HL-60 (cell line): ENCODE measurements around the gene LRRC8B.
A peak's percentile ranks its signal among the peaks of the same experiment; 100 is the strongest.

Source experiments
- DNase-seq, 2 experiments: peaks; one replicate each; pipeline ENCODE4 v3.0.0-alpha.2; 2010 to 2020; ENCODE audit warnings: low read depth in 1 of 2, low spot score in 1 of 2
- H3K27ac ChIP-seq: fragments of 250-450 bp; sonication (Bioruptor Pico); replicated peaks from 2 replicates; pipeline ENCODE4 v1.5.1; 2020; ENCODE audit warnings: mild to moderate bottlenecking, moderate library complexity
- H3K27me3 ChIP-seq: fragments of 250-450 bp; sonication (Bioruptor Pico); 2 replicates; pipeline ENCODE4 v1.5.1; 2021; ENCODE audit warnings: mild to moderate bottlenecking, moderate library complexity; ENCODE audit not compliant: insufficient read depth, poor library complexity, severe bottlenecking
- H3K4me3 ChIP-seq: replicated peaks from 2 replicates; pipeline ENCODE4 v1.5.1; 2011; ENCODE audit warnings: mild to moderate bottlenecking, control low read depth, low read length; ENCODE audit not compliant: insufficient read depth
- GABPA ChIP-seq: IDR thresholded peaks from 2 replicates; pipeline ENCODE4 v1.6.1; 2012; ENCODE audit warnings: low read depth
- POLR2AphosphoS5 ChIP-seq: IDR thresholded peaks from 2 replicates; pipeline ENCODE4 v1.6.1; 2012; ENCODE audit warnings: low read depth
- SPI1 ChIP-seq: IDR thresholded peaks from 2 replicates; pipeline ENCODE4 v1.6.1; 2012; ENCODE audit warnings: low read depth, mild to moderate bottlenecking, borderline replicate concordance
- TF ChIP-seq, protein P1 (sequence below): IDR thresholded peaks from one replicate; pipeline ENCODE4 v1.5.1; 2011; ENCODE audit warnings: low read length, control low read depth, inconsistent platforms; ENCODE audit not compliant: insufficient read depth
- TF ChIP-seq, protein P2 (sequence below): IDR thresholded peaks from 2 replicates; pipeline ENCODE4 v1.6.1; 2012; ENCODE audit warnings: low read depth; ENCODE audit not compliant: insufficient replicate concordance

LRRC8B gene

GRCh38 chr1:89632657-89633247 is 108.1 kb downstream of the LRRC8B start, which contains the start of gene LRRC8C:
TSS of gene LRRC8C (plus strand) at chr1:89633120. CDS start at chr1:89686474, 53,354 bp downstream.
- H3K27ac ChIP-seq: peak within 1 kb of the TSS; percentile 74

DNA sequence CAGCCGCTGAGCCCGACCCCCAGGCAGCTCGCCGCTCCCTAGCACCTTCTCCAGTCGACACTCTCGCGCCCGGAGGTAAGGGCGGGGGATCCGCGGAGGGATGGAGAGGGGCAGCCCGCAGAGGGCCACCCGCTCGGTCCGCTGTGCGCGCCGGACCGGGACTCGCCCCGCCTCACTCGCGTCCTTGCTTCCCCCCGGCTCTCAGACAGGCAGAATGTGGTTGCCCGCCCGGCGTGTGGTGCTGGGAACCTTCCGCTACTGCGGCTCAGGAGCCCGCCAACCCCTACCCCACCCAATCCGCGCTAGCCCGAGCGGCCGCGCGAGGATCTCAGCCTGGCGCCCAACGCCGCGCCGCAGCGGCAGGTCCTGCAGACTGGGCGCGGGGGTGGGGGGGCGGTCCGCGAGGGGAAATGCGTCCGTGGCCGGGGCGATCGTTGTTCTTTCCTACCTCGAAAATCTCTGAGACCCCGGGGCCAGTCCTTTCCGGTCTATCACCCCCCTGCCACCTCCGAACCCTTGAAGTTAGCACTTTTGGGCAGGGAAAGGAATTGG is 108.7 kb downstream of the LRRC8B start:
- TF ChIP-seq, protein P1, sequence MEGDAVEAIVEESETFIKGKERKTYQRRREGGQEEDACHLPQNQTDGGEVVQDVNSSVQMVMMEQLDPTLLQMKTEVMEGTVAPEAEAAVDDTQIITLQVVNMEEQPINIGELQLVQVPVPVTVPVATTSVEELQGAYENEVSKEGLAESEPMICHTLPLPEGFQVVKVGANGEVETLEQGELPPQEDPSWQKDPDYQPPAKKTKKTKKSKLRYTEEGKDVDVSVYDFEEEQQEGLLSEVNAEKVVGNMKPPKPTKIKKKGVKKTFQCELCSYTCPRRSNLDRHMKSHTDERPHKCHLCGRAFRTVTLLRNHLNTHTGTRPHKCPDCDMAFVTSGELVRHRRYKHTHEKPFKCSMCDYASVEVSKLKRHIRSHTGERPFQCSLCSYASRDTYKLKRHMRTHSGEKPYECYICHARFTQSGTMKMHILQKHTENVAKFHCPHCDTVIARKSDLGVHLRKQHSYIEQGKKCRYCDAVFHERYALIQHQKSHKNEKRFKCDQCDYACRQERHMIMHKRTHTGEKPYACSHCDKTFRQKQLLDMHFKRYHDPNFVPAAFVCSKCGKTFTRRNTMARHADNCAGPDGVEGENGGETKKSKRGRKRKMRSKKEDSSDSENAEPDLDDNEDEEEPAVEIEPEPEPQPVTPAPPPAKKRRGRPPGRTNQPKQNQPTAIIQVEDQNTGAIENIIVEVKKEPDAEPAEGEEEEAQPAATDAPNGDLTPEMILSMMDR: no peak
- TF ChIP-seq GABPA (no peak), POLR2AphosphoS5 (peak; percentile 61), SPI1 (no peak)
- TF ChIP-seq, protein P2, sequence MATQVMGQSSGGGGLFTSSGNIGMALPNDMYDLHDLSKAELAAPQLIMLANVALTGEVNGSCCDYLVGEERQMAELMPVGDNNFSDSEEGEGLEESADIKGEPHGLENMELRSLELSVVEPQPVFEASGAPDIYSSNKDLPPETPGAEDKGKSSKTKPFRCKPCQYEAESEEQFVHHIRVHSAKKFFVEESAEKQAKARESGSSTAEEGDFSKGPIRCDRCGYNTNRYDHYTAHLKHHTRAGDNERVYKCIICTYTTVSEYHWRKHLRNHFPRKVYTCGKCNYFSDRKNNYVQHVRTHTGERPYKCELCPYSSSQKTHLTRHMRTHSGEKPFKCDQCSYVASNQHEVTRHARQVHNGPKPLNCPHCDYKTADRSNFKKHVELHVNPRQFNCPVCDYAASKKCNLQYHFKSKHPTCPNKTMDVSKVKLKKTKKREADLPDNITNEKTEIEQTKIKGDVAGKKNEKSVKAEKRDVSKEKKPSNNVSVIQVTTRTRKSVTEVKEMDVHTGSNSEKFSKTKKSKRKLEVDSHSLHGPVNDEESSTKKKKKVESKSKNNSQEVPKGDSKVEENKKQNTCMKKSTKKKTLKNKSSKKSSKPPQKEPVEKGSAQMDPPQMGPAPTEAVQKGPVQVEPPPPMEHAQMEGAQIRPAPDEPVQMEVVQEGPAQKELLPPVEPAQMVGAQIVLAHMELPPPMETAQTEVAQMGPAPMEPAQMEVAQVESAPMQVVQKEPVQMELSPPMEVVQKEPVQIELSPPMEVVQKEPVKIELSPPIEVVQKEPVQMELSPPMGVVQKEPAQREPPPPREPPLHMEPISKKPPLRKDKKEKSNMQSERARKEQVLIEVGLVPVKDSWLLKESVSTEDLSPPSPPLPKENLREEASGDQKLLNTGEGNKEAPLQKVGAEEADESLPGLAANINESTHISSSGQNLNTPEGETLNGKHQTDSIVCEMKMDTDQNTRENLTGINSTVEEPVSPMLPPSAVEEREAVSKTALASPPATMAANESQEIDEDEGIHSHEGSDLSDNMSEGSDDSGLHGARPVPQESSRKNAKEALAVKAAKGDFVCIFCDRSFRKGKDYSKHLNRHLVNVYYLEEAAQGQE: no peak
- Histone ChIP-seq H3K27me3 (no peaks in the 10 kb centered on the region), H3K27ac (peak overlapping the region; percentile 74), H3K4me3 (peak overlapping the region; percentile 90)
- DNase-seq: peak; percentile 51 to 78

More at GRCh38 chr1:89632657-89633247, 108.1 kb downstream of the LRRC8B start, which contains the start of gene LRRC8C:
- TF ChIP-seq, protein P1: no peak
- TF ChIP-seq, protein P2: no peak
- TF ChIP-seq GABPA (no peak), SPI1 (peak; percentile 60; the same call in 1 of the 2 replicates)
- Histone ChIP-seq H3K27me3 (no peaks in the 10 kb centered on the region), H3K4me3 (peak within 1 kb of the TSS; percentile 90)
- peak; percentile 37 to 80 for DNase-seq

GRCh38 chr1:89633800-89634625 is 109.4 kb downstream of the LRRC8B start:
- Histone ChIP-seq H3K27me3 (no peaks in the 10 kb centered on the region), H3K27ac (peak overlapping the region; percentile 74), H3K4me3 (peak overlapping the region; percentile 90)
- peak in 1 of 2 experiments; percentile 26 for DNase-seq
- TF ChIP-seq SPI1: no peak
- no peak for TF ChIP-seq POLR2AphosphoS5
- TF ChIP-seq, protein P2: no peak
- TF ChIP-seq GABPA: no peak
- TF ChIP-seq, protein P1: no peak
